Raji (cell line): ENCODE measurements around the gene SNX24.

Experiments used
- POLR2A ChIP-seq: IDR thresholded peaks from 2 replicates; pipeline ENCODE4 v1.6.1; 2011; ENCODE audit warnings: low read depth, low read length, control low read depth; ENCODE audit not compliant: insufficient read depth

SNX24 gene

DNA sequence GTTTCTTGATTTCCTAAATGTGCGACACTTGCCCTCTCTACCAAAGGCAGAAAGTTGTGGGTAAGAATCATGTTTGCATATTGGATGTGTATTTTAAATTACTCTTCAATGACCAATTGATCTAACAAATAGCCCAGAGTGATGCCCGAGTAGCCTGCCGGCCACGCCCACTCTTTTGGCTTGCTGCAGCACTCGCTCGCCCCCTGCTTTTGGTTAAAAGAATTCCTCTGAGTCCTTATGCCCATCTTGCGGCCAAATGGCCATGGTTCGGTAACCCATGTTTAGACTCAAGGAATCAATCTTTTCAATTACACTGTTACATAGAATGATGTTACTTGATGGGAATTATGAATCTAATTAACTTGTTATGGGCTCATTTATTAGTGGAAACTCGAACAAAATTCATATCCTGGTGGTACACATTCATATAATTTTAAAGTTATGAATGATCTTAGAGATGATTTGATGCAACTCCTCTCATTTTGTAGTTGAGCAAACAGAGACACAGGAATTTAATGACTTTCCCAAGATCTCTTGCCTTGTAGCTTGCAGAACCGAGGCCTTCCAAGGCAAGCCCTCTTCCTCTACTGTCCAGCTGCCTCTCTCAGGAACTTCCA is 154.6 kb downstream of the SNX24 start:
- no peak for TF ChIP-seq POLR2A

DNA sequence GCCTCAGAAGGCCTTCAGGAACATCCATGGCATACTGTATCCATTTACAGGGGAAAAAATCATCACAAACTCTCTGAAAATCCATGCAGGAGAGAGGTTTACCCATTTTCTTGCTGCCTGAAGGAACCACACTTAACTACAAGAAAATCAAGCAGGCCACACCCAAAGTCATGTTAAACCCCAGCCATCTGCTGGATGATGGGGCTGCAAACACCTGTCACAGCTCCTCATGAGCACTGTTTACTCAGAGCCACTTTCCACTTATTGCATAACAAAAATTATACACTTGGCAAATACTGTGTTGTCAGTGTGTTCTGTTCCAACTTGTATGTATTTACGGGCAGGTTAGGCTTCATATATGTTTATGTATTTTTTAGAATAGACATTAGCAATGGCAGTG is 155.3 kb downstream of the SNX24 start:
- TF ChIP-seq POLR2A: no peak

DNA sequence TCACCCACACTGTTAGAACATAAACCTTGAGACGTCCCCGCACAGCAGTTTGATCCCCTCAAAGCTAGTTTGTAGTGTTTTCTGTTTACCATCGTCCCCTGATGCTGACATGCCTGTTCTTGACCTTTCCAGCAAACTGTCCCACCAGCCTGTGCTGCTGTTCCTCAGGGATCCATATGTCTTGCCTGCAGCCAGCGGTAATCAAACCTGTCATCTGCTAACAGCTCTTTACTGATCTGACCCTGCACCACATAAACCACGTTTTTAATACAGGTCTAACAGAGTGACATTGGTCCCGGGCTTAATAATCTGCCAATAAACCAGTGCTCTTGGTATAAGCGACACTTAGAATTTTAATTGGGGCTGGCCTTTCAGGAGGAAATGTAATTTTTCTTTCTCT is 156.4 kb downstream of the SNX24 start:
- no peak for TF ChIP-seq POLR2A

DNA sequence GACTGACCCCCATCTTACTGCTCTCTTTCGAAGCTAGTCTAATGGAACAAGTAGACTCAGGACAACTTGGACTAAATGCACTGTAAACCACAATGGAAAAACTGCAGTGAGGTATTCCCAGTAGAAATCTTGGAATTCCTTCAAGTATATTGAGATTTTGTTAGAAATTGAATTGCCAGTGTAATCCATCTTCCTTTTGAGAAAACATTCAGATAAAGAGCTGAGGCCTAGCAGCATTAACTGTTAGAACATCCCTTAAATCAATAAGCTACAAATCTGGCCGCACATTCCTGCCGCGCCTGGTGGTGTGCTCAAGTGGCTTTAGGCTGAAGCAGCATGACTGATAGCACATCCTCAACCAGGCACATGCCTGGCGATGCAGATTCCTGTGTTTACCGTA is 161.8 kb downstream of the SNX24 start:
- TF ChIP-seq POLR2A: no peak

DNA sequence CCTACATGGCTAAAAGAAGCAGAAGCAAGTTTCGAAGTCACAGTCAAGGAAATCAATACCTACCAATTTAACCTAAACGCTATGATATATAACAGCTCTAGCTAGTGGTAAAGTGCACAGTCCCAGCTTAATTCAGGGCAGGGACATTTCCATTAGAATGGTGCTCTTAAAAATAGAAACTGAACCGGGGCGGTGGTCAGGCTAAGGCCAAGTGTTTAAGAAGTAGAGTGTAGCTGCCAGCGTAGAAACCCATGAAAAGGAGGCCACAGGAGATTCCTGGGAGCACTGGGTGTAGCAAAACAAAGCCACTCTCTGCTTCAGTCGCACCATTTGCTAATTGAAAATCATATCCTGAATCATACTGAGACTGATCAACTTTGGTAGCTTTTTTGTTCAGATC is 162.3 kb downstream of the SNX24 start:
- TF ChIP-seq POLR2A: no peak

DNA sequence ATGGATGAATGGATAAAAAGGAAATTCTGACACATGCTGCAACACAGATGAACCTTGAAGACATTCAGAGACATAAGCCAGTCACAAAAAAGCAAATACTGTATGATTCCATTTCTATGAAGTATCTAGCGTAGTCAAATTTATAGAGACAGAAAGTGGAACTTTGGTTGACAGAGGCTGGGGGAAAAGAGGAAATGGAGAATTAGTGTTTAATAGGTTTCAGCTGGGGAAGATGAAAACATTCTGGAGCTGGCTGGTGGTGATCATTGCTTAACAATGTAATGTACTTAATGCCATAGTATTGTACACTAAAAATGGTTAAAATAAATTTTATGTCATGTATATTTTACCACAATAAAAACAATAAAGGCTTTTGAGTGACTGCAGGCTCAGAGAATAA is 166.9 kb downstream of the SNX24 start:
- TF ChIP-seq POLR2A: no peak

DNA sequence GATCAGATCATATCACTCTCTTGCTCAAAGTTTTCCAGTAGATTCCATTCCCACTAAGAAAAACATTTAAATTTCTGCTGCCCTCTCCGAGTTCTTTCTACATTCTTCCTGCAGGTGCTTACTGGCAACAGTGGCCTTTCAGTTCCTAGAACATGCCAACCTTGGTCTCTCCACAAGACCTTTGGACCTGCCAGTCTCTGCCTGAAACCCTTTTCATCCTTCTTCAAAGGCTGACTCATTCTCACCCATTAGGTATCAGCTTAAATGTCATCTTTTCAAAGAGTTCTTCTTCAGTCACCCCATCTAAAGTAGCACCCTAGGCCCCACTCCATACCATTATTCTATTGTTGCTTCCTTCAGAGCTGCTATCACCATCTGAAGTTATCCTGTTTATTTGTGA is 169.3 kb downstream of the SNX24 start:
- no peak for TF ChIP-seq POLR2A

DNA sequence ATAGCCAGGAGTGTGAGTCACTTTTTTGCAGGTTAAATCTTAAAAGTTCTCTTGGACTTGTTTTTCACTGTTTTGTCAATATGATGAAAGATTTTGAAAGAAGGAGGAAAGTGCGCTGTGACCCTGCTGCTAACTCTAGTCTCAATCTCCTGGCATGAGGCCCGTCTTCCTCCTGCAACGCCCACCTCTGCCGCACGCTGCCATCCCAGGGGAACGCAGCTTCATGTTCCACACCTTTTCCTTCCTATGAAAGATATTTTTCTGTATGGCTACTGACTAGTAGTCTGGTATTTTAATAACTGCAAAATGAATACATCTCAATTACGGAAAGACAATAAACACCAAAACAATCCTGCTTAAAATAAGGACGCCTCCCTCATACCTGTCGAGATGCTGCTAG is 182.8 kb downstream of the SNX24 start:
- TF ChIP-seq POLR2A: no peak

DNA sequence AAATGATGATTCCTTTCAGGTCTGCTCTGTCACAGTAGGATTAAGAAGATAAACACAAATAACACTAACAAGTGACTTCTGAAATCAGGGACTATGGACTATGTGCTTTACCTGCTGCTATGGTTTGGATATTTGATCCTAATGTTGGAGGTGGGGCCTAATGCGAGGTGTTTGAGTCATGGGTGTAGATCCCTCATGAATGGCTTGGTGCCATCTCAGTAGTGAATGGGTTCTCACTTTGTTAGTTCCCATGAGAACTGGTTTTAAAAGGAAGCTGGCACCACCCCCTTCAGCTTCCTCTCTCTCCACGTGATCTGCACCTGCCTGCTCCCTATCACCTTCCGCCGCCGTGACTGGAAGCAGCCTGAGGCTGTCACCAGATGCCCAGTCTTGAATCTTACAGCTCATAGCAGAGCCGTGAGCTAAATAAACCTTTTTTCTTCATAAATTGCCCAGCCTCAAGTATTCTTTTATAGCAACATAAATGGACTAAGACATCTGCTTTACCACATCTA is 187.8 kb downstream of the SNX24 start:
- TF ChIP-seq POLR2A: no peak

DNA sequence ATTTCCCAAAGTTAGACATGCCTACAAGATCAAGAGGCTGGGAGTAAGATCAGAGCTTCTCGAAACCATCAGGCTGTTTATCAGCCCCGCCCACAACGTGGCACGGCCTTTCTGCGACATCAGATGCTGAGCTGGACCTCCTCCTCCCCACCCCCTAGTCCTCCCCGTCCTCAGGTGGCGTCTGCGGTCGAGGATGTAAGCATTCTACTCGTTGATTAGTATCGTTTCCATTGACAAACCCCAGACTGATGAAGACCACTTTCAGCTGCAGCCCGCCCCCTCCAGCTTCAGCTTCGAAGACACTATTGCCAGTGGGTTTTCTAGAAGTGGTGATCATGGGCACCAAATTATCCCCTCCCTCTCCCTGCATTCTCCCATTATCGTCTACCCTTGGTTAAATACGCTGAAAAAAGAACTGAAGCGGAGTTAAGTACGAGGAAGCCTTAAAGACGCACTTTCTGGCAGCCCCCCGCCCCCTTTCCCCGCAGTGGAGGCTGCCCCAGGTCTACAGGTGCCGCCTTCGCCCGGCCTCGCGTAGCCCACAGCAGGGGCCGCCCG is 190.0 kb downstream of the SNX24 start:
- no peak for TF ChIP-seq POLR2A

DNA sequence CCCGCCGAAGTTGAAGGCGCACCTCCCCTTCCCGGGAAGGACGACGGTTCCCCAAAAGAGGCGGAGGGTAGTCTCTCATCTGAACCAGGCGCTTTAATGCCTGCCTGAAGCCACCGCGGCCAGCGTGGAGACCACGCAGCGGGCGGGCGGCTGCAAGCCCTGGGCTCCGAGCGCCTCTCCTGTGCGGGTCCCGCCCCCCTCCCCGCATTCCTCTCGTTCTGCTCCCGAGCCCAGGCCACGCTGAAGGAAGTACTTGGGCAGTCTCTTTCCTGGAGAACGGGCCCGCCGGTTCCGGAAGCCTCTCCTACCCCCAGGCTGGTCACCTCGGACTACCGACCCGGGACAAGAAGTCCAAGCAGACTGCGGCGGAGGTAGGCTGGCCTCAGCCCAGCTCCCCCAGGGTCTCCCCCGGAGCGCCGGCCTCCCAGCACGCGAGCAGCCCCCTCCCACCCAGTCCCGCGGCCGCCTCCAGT is 190.5 kb downstream of the SNX24 start:
- TF ChIP-seq POLR2A: no peak

DNA sequence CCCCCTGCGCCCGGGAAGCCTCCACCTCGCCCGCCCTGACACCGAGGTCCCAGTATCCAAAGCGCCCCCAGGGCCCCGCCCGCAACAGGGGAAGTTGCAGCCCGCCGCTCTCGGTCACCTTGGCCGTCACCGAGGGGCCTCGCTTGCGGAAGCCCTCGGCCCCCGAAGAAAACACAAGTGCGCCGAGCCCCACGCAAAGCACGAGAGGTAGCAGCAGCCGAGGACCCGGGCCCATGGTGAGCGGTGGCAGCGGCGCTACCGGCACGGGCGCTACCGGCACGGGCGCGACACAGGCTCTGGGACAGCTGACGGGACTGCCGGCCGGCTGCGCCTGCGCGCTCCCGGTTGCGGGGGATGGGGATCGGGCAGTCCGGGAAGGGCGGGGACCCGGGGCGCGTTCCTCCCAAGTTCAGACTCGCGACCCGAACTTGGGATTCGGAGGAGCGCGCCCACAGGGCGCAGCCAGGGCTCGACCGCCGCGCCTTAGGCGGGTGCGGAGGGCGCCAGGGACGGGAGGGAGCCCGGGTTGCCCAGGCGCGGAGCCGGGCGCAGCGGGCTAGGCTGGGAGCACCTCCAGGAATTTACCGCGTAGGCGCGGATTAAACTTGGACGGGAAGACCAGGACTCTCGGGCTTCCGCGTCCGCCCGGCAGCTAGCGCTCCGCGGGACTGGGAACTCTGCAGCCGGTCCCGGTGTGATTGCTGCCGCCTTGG is 191.1 kb downstream of the SNX24 start, which contains the start of gene PPIC:
Gene PPIC, minus strand, starts transcription at position 335 of the 713 bp plus-strand sequence. Its CDS starts 100 bp downstream, at position 235.
- TF ChIP-seq POLR2A: no peak

DNA sequence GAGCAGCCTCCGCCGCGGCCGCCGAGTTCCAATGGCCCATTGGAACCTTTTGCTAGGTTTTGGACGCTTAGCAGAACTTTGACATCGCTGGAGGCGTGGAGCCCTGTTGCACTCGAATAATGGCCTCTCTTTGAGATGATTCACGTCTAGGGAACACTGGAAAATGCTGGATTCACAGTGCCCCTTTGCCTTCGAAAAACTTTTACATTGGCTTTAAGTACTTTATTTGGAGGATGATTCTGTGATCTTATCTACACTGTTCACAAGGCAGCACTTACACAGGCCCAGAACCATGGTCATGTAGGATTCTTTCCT is 191.6 kb downstream of the SNX24 start:
- TF ChIP-seq POLR2A: no peak

DNA sequence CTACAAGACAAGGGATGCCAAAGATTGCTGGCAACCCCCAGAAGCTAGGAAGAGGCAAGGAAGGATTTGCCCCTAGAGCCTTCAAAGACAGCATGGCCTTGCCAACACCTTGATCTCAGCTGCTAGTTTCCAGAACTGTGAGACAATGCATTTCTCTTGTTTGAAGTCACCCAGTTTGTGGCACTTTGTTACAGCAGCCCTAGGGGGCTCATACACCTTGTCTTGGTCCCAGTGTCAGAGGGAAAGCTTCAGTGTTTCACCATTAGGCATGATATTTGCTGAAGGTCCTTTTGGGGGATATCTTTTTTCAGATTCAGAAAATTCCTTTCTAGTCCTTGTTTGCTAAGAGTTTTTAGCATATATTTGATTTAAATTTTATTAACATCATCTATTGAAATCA is 194.3 kb downstream of the SNX24 start:
- no peak for TF ChIP-seq POLR2A

DNA sequence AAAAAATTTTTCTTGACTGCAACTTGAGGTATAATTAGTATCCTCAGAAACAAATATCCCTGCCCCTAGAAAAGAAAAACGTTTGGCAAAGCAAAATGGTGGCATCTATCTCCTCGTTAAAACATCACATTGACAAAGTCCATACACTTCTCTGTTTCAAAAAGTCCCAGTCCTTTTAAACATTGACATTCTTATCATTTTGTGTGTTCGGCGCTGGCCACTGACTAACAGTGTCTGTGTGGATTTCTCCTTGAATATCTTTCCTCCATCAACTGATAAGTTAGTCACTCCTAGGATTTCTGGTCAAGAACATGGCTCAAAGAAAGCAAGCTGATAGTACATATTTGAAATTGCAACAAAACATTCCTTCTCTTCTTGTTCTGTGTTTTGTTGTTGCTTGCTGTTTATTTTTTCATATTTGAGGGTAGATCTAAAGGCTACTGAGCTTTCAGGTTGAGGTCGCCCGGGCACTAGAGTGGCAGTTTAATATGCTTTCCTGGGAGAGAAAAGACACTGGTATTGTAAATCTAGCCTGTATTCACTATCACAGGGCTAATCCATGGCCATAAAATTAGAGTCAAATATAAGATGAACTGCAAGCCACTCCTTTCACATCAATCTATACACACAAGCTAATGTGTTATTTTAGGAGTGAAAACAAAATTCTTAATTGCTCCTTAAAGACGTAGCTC is 199.7 kb downstream of the SNX24 start:
- no peak for TF ChIP-seq POLR2A

DNA sequence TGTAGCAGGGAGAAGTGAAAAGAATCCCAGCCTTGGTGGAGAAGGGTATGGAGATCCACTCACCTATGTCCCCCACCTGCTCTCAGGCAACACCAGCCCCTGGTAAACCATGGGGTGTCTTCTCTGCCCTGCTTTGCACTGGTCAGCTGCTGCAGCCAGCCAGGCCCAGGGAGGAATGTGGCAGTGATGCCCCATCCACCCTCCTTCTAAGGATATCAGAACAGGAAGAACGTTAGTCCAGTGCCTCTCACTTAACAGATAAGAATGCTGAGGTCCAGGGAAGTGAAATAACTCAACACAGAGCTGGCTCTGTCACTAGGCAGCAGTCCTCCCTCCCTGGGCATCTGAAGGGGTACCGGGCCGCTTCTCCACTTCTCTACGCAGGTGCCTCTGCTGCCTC is 200.8 kb downstream of the SNX24 start:
- TF ChIP-seq POLR2A: no peak

DNA sequence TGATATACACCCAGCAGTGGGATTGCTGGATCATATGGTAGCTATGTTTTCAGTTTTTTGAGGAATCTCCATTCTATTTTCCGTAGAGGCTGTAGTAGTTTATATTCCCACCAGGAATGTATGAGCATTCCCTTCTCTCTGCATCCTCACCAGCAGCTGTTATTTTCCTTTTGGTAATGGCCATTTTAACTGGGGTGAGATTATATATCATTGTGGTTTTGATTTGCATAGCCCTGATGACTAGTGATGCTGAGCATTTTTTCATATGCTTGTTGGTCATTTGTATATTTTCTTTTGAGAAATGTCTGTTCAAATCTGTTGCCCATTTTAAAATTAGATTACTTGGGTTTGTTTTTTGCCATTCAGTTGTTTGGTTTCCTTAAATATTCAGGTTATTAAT is 202.3 kb downstream of the SNX24 start:
- no peak for TF ChIP-seq POLR2A

DNA sequence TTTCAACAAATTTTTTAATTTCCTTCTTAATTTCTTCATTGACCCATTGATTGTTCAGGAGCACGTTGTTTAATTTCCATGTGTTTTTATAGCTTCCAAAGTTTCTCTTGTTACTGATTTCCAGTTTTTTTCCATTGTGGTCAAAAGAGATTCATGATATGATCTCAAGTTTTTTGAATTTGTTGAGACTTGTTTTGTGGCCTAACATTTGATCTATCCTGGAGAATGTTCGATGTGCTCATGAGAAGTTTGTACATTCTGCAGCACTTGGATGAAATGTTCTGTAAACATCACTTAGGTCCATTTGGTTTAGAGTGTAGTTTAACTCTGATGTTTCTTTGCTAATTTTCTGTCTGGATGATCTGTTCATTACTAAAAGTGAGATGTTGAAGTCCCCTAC is 205.8 kb downstream of the SNX24 start:
- no peak for TF ChIP-seq POLR2A
